IPS DF 4.7 (cell line): ENCODE data around the gene PATJ.
"Not testable (repeated sequence)": the region's sequence is repeated elsewhere in the genome, so short reads cannot be mapped to it uniquely, and the experiment has no call there.

Experiments used
- DNase-seq: peaks from one replicate; pipeline ENCODE4 v3.0.0-alpha.2; 2013; ENCODE audit warnings: low spot score; ENCODE audit errors: extremely low read depth

The PATJ gene

DNA sequence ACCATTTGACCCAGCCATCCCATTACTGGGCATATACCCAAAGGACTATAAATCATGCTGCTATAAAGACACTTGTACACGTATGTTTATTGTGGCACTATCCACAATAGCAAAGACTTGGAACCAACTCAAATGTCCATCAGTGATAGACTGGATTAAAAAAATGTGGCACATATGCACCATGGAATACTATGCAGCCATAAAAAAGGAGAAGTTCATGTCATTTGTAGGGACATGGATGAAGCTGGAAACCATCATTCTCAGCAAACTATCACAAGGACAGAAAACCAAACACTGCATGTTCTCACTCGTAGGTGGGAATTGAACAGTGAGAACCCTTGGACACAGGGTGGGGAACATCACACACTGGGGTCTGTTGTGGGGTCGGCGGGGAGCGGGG is 206.4 kb downstream of the PATJ start:
- not testable (repeated sequence) for DNase-seq

DNA sequence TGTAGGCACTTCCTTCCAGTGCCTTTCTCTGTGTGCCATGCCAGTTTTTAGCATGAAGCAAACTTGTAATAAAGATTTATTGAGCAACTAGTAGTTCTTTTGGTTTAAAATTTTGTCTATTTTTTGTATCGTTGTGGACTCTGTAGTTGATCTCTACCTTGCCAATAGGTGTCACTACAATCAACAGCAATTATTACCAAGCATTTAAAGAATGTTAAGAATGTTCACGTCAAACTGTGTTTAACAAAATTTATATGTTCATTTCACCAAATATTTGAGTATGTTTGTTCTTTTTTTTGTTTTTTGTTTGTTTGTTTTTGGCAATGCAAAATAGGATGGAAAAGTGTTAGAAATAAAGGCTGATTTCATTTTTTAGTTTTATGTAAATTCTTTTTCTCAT is 208.1 kb downstream of the PATJ start:
- DNase-seq = no peak

DNA sequence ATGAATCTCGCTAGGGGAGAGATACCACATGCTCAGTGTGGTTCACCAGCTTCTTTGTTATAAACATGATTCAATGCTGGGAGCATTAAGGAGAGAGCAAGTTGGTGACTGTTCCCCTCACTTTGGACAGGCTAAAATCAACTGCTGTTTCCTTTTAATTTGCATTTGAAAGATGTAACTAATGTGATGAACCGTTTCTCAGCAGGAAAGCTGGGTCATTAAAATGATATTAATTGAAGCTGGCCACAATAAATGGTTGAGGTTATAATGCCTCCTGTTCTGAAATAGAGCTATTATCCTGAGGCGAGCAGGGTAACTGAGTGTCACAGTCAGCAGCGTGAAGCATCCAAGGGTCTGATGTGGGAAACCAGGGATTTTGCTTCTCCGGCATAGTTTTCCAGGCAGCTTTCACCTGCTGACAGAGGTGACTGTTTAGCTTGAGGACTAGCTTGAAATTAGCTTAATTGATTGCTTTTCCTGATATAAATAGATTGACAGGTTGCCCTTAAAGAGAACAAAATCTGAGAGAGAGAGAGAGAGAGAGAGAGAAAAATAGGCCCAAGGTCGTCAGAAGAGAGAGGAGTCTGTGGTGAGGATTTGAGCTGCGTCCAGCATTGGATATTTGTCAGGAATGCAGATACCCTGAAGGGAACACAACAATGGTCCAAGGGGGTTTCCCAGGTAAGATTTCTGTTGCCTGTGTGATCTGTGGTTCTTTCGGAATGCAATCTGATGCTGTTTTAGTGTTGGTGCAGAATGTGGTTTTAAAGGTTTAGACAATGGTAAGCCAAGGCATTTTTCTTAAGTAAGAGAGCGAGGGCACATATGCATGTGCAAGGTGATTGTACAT is 209.7 kb downstream of the PATJ start:
- no peak for DNase-seq

DNA sequence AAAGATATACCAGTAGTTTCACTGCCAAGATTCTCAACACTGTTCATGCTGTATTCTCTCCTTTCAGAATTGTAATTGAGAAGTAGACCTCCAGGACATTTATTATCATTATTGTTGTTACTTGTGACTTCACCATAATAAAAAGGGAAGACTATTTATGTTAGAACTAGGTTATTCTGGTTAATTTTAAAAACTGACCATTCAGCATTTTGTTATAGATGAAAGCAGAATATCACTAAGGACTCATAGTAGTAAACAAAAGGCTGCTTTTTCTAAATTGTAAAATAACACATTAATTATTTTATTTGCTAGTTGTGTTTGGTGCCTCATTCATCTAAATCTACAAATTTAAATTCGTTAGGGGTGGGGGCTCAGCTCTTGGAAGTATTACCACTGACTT is 210.4 kb downstream of the PATJ start:
- no peak for DNase-seq

DNA sequence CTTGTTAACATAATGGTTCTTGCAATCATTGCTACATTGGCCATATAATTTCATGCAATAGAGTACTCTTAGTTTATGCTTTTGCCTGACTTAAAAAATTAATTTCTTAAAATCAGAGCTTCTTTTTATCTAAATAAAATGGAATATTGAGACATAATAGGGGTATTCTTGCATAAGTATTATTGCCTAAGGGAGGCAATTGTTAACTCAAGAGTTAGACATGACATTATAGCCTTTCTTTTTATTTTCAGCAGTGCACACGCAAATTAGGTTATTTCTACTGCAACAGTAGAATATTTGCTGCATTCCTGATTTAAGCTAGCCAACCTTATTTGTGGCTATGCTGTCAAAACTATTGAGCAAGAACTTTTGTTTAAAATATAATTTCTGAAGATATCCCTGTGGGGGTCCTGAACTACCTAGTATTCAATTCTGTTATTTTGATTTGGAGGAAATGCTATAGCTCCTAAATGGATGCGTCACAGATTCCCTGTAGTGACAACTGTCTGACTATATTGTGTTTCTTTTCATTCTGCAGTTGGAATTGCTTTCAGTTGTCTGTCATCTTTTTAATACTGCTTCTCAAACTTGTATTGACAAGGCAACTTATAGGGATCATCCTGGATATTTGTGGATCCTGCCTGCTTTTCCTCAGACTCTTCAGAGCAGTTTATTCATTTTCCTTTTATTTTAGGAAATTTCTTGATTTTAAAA is 211.0 kb downstream of the PATJ start:
- no peak for DNase-seq

DNA sequence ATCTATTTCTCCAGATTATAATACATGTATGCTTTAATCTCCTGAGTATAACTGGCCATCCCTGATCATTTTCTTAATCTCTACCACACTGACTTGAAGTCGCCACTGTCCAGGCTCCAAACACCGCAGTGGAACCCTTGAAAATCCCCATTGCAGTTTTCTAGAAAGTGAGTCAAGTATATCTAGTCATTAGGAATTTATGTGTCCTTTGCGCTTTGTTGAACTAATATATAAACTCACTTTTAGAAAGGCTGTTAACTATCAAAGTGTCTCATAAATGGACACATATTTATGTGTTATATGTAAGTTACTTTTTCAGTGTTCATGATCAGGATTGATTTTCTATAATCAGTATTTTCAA is 211.5 kb downstream of the PATJ start:
- DNase-seq = no peak

DNA sequence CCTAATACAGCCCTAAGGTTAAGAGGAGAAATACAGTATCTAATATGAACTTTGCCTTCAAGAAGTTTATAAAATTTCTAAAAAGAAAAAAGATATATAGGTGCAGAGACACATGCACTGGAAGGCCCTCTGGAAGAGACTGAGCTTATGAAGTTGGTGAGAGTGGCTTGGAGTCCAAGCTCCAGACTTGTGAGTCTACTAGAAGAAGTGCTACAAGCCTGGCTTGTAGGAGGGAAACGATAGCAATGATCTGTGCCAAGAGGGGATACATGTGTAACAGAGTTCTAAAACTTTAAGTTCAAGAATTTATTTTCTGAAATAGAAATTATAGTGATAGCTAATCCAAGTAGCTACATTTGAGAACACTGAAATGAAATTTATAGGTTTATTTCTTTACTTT is 213.0 kb downstream of the PATJ start:
- DNase-seq = no peak

DNA sequence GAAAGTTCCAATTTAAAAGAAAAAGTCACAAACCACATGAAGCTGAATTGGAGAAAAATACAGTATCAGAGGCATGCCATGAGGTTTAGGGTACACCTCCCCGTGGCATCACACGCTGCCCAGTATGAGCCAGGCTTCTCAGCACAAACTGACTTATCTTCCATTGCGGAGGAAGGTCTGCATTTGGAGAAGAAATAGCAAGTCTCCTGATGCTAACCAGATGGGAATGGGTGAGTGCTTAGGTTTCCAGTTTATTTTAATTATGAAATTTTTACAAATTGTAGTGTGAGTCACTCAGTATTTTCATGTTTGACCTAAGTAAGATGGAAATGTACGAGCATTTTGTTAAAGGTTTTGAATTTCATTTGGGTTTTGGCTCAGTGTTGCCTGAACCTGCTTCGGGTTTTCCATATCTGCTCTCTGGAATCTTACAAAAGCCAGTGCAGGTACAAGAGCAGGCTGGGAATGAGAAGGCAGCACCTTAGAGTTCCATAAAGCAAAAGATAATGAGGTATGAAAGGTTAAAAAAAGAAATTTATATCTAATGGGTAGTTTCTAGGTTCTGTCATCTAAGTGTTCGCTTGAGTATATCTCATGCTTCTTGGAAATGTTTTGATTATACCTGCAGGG is 213.9 kb downstream of the PATJ start:
- DNase-seq = no peak

DNA sequence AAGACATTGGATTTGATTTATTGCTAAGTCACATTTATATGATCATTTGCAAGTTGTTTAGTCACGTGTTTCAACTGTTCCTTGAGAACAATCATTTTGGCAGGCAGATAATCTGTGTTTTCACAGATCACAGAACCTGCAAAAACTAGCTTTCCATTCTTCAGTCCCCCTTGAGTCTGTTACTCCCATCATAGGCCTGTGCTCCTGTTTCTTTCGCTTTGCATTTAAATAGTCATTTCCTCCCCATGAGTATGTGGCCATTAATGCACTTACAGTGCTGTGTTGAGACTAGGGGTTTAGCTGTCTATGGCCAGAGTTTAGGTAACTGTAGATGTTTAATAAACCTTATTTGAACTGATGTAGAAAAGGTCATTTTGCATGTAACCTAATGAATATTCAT is 214.5 kb downstream of the PATJ start:
- no peak for DNase-seq

DNA sequence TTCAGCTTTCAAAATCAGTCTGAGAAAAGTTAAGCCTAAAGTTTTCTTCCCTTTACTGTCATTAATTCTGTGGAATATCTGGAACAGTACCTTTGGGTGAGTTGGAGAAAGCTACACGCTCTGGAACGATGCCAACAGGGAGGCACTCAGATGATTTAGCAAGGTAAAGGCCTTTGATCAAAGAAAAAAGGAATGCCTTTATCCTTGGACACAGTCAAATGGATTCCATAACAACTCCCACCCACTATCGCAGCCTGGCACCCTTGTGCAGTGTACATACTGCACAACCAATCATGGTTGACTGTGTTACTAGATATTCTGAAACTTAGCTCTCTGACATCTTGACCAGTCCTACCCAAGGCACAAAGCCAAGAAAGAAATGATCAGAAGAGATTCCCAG is 218.7 kb downstream of the PATJ start:
- DNase-seq = no peak

DNA sequence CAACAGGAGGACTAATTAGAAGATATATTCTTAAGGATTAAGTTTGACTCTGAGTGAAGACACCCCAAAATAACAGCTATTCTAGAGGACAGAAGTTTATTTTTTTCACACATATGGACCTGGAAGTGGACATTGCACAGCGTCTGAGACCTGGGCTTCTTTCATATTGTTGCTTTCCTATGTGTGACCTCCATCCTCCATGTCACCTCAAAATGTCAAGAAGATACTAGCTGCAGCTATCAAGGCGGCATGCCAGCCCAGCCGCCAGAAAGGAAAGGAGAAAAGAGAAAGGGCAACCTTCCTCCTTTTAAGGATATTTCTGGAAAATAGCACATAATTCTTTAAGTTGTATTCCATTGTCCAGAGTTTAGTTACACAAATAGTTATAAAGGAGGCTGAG is 220.4 kb downstream of the PATJ start:
- no peak for DNase-seq

DNA sequence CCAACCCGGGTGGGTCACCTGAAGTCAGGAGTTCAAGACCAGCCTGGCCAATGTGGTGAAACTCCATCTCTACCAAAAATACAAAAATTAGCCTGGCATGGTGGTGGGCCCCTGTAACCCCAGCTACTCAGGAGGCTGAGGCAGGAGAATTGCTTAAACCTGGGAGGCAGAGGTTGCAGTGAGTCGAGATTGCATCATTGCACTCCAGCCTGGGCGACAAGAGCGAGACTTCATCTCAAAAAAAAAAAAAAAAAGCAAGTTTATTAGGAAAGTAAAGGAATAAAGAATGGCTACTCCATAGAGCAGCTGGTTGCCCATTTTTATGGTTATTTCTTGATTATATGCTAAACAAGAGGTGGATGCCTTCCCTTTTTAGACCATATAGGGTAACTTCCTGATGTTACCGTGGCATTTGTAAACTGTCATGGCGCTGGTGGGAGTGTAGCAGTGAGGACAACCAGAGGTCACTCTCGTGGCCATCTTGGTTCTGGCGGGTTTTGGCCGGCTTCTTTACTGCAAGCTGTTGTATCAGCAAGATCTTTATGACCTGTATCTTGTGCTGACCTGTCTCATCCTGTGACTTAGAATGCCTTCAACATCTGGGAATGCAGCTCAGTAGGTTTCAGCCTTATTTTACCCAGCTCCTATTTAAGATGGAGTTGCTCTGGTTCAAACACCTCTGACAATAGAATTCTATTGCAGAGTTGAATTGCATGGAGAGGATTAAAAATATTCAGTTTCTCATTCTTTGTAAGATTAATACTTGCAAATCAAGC is 224.4 kb downstream of the PATJ start:
- not testable (repeated sequence) for DNase-seq

DNA sequence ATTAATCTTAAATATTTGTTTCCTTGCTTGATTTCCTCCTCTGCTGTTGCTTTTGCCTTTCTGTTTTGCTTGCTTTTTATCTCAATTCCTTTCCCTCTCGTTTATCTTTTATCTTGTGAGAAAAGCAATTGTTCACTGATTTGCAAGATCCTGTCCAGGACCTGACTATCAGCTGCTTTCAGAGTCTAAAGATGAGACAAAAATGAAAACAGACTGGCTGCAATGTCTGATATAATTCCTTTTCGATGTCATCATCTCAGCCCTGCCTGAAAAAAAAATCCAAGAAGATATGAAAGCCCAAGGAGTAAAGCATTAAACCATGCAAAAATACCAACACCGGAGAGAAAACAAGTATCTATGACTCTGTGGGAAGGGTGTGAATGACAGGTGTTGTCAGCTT is 225.5 kb downstream of the PATJ start:
- no peak for DNase-seq

DNA sequence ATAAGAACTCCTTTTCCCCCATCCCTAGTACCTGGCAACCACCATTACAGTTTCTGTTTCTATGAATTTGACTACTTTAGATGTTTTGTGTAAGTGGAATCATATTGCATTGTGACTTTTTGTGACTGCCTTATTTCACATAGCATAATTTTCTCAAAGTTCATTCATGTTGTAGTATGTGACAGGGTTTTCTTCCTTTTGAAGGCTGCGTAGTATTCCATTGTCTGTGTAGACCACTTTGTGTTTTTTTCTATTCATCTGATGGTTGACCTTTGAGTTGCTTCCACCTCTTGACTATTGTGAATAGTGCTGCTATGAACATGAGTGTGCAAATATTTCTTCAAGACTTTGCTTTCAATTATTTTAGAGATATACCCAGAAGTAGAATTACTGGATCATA is 226.6 kb downstream of the PATJ start:
- no peak for DNase-seq

DNA sequence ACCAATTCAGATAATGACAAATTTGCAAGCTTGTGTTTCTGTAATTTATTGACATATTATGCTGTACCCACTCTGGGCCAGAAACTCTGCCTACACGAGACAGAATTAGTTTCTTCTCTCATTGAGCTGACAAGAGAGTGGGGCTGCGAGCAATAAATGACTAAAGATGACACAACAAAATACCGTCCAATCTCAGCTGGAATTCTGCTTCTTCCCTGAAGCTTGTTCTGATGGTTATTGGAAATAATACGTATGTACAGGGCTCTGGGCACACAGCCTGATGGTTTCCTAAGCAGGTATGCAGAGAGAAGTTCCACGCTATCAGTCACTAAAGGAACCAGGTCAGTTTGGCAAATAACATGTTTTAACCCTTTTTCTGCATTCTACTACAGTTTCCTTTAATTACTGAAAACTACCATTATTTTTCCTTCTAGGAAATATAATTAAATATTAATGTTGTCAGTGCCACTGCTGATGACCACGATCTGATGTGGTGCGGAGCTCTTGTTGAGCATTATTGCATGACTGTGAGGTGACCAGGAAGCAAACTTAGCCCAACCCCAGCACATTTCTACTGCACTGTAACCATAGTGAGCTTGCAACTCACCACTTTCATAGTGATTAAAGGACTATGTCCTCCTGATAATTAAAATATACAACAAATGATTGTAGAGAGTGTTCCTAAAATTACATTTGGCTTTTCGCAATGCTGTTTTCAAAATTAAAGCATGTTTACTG is 231.0 kb downstream of the PATJ start:
- DNase-seq = no peak

DNA sequence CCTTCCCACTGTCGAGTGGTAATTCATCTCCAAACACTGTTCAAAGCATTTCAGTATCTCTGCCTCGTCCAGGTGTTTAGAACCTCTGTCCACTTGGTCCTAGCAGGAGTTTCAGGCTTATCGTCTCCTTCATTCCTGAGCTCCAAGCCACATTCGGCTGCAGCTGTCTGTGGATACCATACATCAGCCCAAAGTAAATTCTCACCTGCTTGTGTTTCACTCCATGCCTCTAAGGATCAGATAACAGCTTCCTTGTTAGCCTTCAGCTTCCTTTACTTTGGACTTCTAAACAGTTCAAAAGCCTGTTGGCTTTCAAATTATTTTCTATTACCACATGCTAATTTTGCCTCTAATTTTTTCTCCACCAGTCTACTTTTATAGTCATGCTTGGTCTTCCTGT is 233.4 kb downstream of the PATJ start:
- no peak for DNase-seq

DNA sequence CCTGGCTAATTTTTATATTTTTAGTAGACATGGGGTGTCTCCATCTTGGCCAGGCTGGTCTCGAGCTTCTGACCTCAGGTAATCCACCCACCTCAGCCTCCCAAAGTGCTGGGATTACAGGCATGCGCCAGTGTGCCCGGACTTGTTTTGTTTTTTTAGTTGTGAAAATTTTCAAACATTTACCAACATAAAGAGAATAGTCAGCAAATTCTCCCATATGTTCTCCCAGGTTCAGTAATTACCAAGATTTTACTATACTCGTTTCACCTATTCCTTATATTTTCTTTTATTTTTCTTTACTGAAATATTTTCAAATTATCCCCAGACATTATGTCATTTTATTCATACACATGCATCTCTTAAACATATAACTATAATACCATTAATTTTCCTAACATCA is 234.3 kb downstream of the PATJ start:
- no peak for DNase-seq

DNA sequence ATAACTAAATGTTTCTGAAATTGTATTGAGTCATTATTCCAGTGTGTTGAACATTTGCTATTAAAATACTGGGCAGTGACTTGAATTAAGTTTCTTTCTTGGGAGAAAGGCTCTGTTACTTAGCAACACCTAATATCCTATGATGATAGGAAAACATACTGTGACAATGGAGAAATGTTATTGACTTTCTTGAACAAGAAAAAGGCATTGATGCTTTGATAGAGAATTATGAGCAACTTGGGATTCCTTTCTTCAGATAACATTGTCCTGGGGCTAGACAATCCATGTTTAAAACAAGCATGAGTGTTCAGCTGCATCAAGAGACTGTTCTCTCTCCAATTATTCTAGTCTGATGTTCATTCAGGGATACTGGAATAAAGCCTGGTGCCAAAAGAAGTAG is 236.5 kb downstream of the PATJ start:
- DNase-seq = no peak

DNA sequence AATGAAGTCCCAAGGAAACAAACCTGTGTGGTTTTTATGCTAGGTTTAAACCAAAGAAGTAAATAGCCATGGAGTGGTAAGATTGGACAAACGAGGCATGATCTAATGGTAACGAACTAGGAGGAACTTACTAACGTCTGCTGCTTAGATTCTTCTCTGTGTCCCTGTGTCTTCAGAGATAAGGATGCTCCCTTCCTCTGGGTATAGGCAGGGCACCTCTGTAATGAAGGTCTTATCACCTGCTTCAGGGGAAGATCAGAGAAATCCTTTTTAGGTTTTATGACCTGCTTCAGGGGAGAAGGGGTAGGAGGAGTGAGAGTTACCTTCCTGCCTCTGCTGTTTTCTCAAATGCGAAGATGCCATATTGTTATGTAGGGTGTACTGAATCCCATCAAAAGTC is 237.4 kb downstream of the PATJ start:
- no peak for DNase-seq

DNA sequence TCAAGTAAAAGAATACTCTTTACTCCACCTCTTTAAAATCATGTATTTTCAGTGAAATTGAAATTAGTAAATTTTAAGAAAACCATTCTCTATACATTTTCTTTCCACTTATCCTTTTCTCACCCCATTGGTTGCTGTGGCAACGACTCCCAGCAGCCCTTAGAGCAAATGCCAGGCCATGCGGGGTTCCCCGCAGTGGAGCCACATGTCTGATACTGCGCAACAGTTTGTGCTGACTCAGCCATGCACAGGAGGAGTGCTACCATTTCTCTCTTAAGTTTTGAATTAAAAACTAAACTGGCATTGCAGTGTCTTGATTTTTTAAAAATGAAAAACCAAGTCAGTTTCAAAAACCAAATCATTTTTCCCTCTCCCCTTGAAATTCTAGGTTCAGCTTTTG is 238.3 kb downstream of the PATJ start:
- DNase-seq = no peak
